ENCODE results near the gene DGKH. TPM values are rescaled to one million over a fixed set of nuclear protein-coding genes. Genes with fewer than 3 reads are reported as not detected.

DGKH gene
- total and polyA plus RNA-seq, 11 donors: 1.8 to 13.1 (median 7.4) TPM

GRCh38 chr13:42036711-42037110, 11.7 kb upstream of the DGKH start:
- Histone ChIP-seq H3K27me3 (no peaks in the 10 kb centered on the region), H3K4me3 (no peak overlapping the region), H3K9me3 (peaks cover 0 to 7% (median 0%) of the 10 kb centered on the region in 12 donors), H3K4me1 (peaks cover 0 to 15% (median 2%) of the 10 kb centered on the region in 12 donors), H3K27ac (no peak overlapping the region), H3K36me3 (no peaks in the 10 kb centered on the region)
- WGBS, 4 donors: 88 to 93% (median 90%) methylated on average over 3 of the region's 3 CpGs
- DNase-seq: no peak
- ATAC-seq: no peak
- intact Hi-C loops (cut with DNase I): loop anchor here in 1 of 10 donors (5.0 kb wide), 1 partner anchor 64 kb away; no protein-coding TSS in a partner anchor
- TF ChIP-seq POLR2A (IDR thresholded peaks at IDR 0.05) (no peak), CTCF (IDR thresholded peaks at IDR 0.05) (no peak)

GRCh38 chr13:42038661-42039456, 9.6 kb upstream of the DGKH start:
- Histone ChIP-seq H3K4me3 (peak overlapping the region in 6 of 12 donors; percentile 68 to 93 (median 90)), H3K9me3 (peaks cover 0 to 7% (median 0%) of the 10 kb centered on the region in 12 donors), H3K4me1 (peaks cover 0 to 22% (median 10%) of the 10 kb centered on the region in 12 donors), H3K27ac (peak overlapping the region in 3 of 12 donors; percentile 95 to 99 (median 98)), H3K36me3 (no peaks in the 10 kb centered on the region), H3K27me3 (no peaks in the 10 kb centered on the region)
- DNase-seq (no peak), ATAC-seq (no peak)
- intact Hi-C loops (cut with DNase I): loop anchor here in 1 of 10 donors (5.0 kb wide), 1 partner anchor 67 kb away; no protein-coding TSS in a partner anchor
- TF ChIP-seq POLR2A (IDR thresholded peaks at IDR 0.05): no peak
- WGBS, 4 donors: 92 to 95% (median 94%) methylated on average over 19 of the region's 19 CpGs

- intact Hi-C loops (cut with DNase I): loop anchor here in 1 of 10 donors (5.0 kb wide), 1 partner anchor 67 kb away; no protein-coding TSS in a partner anchor
- no peak for DNase-seq
- WGBS, 4 donors: 29 to 38% (median 33%) methylated on average over 14 of the region's 14 CpGs
Observed at GRCh38 chr13:42039457-42039945, 8.9 kb upstream of the DGKH start.

More at GRCh38 chr13:42039457-42039945, 8.9 kb upstream of the DGKH start:
- Histone ChIP-seq H3K4me3 (peak overlapping the region; percentile 68 to 97 (median 90)), H3K4me1 (peaks cover 0 to 22% (median 10%) of the 10 kb centered on the region in 12 donors), H3K27me3 (no peaks in the 10 kb centered on the region), H3K9me3 (peaks cover 0 to 7% (median 0%) of the 10 kb centered on the region in 12 donors), H3K27ac (peak overlapping the region; percentile 93 to 100 (median 98)), H3K36me3 (no peaks in the 10 kb centered on the region)
- ATAC-seq: peak in 2 of 4 donors; percentile 2 to 4
- TF ChIP-seq CTCF (IDR thresholded peaks at IDR 0.05): no peak
- TF ChIP-seq POLR2A (IDR thresholded peaks at IDR 0.05): no peak
